Gastrocnemius medialis (tissue), 4 donors: ENCODE data around the gene IGFL1.

ENCODE experiments used
- CTCF ChIP-seq, 5 experiments: fragments of 450-650 bp in 3 of 5; fragments of 200-600 bp in 2 of 5; sonication (generic) in 2 of 5; IDR thresholded peaks in 4 of 5; conservative IDR thresholded peaks in 1 of 5; 1 replicate in 4 of 5; 2 replicates in 1 of 5; pipeline ENCODE4 v1.5.1; 2016 to 2019; ENCODE audit warnings: antibody characterized with exemption in 5 of 5, mild to moderate bottlenecking in 3 of 5, moderate library complexity in 3 of 5
- POLR2A ChIP-seq, 2 donors: fragments of 450-650 bp; IDR thresholded peaks; one replicate each; pipeline ENCODE4 v1.6.1; 2017; ENCODE audit warnings: antibody characterized with exemption in 2 of 2, mild to moderate bottlenecking in 2 of 2, moderate library complexity in 2 of 2

GRCh38 chr19:46192992-46193650 is 36.4 kb upstream of the IGFL1 start:
- TF ChIP-seq CTCF (IDR thresholded peaks at IDR 0.05 in 4 of 5, conservative IDR thresholded peaks at IDR 0.05 in 1 of 5) (no peak), POLR2A (IDR thresholded peaks at IDR 0.05) (no peak)
